ENCODE results near the gene PCDHGC4.

DNA sequence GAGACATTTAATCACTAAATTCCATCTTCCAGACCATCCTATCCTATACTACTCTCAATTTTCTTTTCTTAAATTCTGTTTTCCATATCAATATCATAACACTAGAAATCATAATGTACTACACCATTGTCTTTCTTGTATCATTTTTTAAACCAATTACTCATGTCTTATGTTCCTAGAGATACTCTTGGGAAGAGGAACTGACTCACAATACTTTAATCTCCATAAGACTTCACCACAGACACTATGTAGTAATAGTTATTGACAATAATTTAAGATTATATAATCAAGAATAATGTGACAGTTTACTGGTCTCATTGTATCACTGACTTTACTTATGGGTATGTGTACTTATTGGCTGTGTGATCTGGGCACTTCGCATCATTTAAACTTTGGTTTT is 47.9 kb downstream of the PCDHGC4 start:
- TF ChIP-seq ZFP3 (CRISPR knock-in tag; IDR thresholded peaks at IDR 0.05) (no peak), ZNF565 (CRISPR knock-in tag; conservative IDR thresholded peaks at IDR 0.05; ENCODE audit: low read depth) (no peak), ARNTL (CRISPR knock-in tag; IDR thresholded peaks at IDR 0.05; ENCODE audit: borderline replicate concordance, low read depth) (no peak), CSDC2 (CRISPR knock-in tag; IDR thresholded peaks at IDR 0.05) (no peak), BACH2 (CRISPR knock-in tag; IDR thresholded peaks at IDR 0.05; ENCODE audit: borderline replicate concordance) (no peak), ZC3H10 (CRISPR knock-in tag; IDR thresholded peaks at IDR 0.05) (no peak), TCF4 (CRISPR knock-in tag; IDR thresholded peaks at IDR 0.05; ENCODE audit: borderline replicate concordance) (no peak)
- TF ChIP-seq, protein P1, sequence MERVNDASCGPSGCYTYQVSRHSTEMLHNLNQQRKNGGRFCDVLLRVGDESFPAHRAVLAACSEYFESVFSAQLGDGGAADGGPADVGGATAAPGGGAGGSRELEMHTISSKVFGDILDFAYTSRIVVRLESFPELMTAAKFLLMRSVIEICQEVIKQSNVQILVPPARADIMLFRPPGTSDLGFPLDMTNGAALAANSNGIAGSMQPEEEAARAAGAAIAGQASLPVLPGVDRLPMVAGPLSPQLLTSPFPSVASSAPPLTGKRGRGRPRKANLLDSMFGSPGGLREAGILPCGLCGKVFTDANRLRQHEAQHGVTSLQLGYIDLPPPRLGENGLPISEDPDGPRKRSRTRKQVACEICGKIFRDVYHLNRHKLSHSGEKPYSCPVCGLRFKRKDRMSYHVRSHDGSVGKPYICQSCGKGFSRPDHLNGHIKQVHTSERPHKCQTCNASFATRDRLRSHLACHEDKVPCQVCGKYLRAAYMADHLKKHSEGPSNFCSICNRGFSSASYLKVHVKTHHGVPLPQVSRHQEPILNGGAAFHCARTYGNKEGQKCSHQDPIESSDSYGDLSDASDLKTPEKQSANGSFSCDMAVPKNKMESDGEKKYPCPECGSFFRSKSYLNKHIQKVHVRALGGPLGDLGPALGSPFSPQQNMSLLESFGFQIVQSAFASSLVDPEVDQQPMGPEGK (CRISPR knock-in tag; IDR thresholded peaks at IDR 0.05; ENCODE audit: borderline replicate concordance): no peak
- TF ChIP-seq, protein P2, sequence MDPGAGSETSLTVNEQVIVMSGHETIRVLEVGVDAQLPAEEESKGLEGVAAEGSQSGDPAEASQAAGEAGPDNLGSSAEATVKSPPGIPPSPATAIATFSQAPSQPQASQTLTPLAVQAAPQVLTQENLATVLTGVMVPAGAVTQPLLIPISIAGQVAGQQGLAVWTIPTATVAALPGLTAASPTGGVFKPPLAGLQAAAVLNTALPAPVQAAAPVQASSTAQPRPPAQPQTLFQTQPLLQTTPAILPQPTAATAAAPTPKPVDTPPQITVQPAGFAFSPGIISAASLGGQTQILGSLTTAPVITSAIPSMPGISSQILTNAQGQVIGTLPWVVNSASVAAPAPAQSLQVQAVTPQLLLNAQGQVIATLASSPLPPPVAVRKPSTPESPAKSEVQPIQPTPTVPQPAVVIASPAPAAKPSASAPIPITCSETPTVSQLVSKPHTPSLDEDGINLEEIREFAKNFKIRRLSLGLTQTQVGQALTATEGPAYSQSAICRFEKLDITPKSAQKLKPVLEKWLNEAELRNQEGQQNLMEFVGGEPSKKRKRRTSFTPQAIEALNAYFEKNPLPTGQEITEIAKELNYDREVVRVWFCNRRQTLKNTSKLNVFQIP (CRISPR knock-in tag; IDR thresholded peaks at IDR 0.05; ENCODE audit: borderline replicate concordance, low read depth): no peak
- TF ChIP-seq, protein P3, sequence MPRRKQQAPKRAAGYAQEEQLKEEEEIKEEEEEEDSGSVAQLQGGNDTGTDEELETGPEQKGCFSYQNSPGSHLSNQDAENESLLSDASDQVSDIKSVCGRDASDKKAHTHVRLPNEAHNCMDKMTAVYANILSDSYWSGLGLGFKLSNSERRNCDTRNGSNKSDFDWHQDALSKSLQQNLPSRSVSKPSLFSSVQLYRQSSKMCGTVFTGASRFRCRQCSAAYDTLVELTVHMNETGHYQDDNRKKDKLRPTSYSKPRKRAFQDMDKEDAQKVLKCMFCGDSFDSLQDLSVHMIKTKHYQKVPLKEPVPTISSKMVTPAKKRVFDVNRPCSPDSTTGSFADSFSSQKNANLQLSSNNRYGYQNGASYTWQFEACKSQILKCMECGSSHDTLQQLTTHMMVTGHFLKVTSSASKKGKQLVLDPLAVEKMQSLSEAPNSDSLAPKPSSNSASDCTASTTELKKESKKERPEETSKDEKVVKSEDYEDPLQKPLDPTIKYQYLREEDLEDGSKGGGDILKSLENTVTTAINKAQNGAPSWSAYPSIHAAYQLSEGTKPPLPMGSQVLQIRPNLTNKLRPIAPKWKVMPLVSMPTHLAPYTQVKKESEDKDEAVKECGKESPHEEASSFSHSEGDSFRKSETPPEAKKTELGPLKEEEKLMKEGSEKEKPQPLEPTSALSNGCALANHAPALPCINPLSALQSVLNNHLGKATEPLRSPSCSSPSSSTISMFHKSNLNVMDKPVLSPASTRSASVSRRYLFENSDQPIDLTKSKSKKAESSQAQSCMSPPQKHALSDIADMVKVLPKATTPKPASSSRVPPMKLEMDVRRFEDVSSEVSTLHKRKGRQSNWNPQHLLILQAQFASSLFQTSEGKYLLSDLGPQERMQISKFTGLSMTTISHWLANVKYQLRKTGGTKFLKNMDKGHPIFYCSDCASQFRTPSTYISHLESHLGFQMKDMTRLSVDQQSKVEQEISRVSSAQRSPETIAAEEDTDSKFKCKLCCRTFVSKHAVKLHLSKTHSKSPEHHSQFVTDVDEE (CRISPR knock-in tag; IDR thresholded peaks at IDR 0.05): no peak
- TF ChIP-seq, protein P4, sequence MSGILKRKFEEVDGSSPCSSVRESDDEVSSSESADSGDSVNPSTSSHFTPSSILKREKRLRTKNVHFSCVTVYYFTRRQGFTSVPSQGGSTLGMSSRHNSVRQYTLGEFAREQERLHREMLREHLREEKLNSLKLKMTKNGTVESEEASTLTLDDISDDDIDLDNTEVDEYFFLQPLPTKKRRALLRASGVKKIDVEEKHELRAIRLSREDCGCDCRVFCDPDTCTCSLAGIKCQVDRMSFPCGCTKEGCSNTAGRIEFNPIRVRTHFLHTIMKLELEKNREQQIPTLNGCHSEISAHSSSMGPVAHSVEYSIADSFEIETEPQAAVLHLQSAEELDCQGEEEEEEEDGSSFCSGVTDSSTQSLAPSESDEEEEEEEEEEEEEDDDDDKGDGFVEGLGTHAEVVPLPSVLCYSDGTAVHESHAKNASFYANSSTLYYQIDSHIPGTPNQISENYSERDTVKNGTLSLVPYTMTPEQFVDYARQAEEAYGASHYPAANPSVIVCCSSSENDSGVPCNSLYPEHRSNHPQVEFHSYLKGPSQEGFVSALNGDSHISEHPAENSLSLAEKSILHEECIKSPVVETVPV (CRISPR knock-in tag; IDR thresholded peaks at IDR 0.05): no peak

Data from SK-N-SH treated with all-trans-retinoic acid at 6 μM for 48 hours (cell line).